Liver (tissue), 9 donors: ENCODE data around the gene ANKRD45. TPM values are rescaled to one million over a fixed set of nuclear protein-coding genes. Genes with fewer than 3 reads are reported as not detected.

Experiments
- DNase-seq: peaks from one replicate; pipeline ENCODE4 v3.0.0-alpha.2; 2017; ENCODE audit warnings: low spot score
- H3K27ac ChIP-seq, 2 donors: one replicate each; pipeline ENCODE4 v1.7.0; 2013; ENCODE audit warnings: inconsistent platforms in 2 of 2, low read length in 2 of 2, control low read depth in 1 of 2, low read depth in 1 of 2, mild to moderate bottlenecking in 1 of 2
- H3K27me3 ChIP-seq, 4 donors: one replicate each; pipeline versions ENCODE4 v1.6.1 to v1.7.0; 2013; ENCODE audit warnings: low read length in 3 of 4, inconsistent platforms in 1 of 4, mild to moderate bottlenecking in 1 of 4, moderate library complexity in 1 of 4; ENCODE audit not compliant: control insufficient read depth in 4 of 4, insufficient read depth in 4 of 4
- H3K36me3 ChIP-seq, 4 donors: one replicate each; pipeline versions ENCODE4 v1.6.1 to v1.7.0; 2013; ENCODE audit warnings: low read length in 3 of 4, mild to moderate bottlenecking in 3 of 4, low read depth in 1 of 4, moderate library complexity in 1 of 4; ENCODE audit not compliant: control insufficient read depth in 4 of 4, insufficient read depth in 3 of 4
- H3K4me1 ChIP-seq, 4 donors: one replicate each; pipeline versions ENCODE4 v1.6.1 to v1.7.0; 2013; ENCODE audit warnings: low read length in 3 of 4, mild to moderate bottlenecking in 3 of 4, moderate library complexity in 1 of 4; ENCODE audit not compliant: control insufficient read depth in 4 of 4, insufficient read depth in 4 of 4
- H3K4me3 ChIP-seq, 3 donors: one replicate each; pipeline versions ENCODE4 v1.6.1 to v1.7.0; 2013; ENCODE audit warnings: low read length in 3 of 3, control low read depth in 1 of 3, low read depth in 1 of 3, mild to moderate bottlenecking in 1 of 3
- H3K9ac ChIP-seq, 2 donors: one replicate each; pipeline ENCODE4 v1.7.0; 2013; ENCODE audit warnings: low read length in 2 of 2, mild to moderate bottlenecking in 2 of 2, moderate library complexity in 2 of 2, control low read depth in 1 of 2, low read depth in 1 of 2
- H3K9me3 ChIP-seq, 4 donors: one replicate each; pipeline versions ENCODE4 v1.6.1 to v1.7.0; 2013; ENCODE audit warnings: low read length in 3 of 4; ENCODE audit not compliant: control insufficient read depth in 4 of 4
- ATF3 ChIP-seq: IDR thresholded peaks from 2 replicates; pipeline ENCODE4 v1.6.1; 2016; ENCODE audit warnings: antibody characterized with exemption
- CTCF ChIP-seq: fragments of 150-350 bp; IDR thresholded peaks from 2 replicates; pipeline ENCODE4 v1.5.1; 2017; ENCODE audit warnings: improper control_type of control experiment, low read depth, low read length; ENCODE audit not compliant: missing input control
- EGR1 ChIP-seq, 2 donors: IDR thresholded peaks; 2 replicates each; pipeline ENCODE4 v1.6.1; 2016 to 2018; ENCODE audit warnings: antibody characterized with exemption in 2 of 2, low read depth in 2 of 2
- FOXA1 ChIP-seq: IDR thresholded peaks from 2 replicates; pipeline ENCODE4 v1.6.1; 2016; ENCODE audit warnings: antibody characterized with exemption
- FOXA2 ChIP-seq: IDR thresholded peaks from 2 replicates; pipeline ENCODE4 v1.6.1; 2016; ENCODE audit warnings: antibody characterized with exemption
- GABPA ChIP-seq, 2 donors: IDR thresholded peaks in 1 of 2; conservative IDR thresholded peaks in 1 of 2; 2 replicates each; pipeline ENCODE4 v1.6.1; 2016; ENCODE audit warnings: antibody characterized with exemption in 2 of 2, mild to moderate bottlenecking in 1 of 2, moderate library complexity in 1 of 2
- HNF4A ChIP-seq, 2 donors: conservative IDR thresholded peaks; 2 replicates each; pipeline ENCODE4 v1.6.1; 2016; ENCODE audit warnings: antibody characterized with exemption in 2 of 2, mild to moderate bottlenecking in 2 of 2
- HNF4G ChIP-seq: IDR thresholded peaks from 2 replicates; pipeline ENCODE4 v1.6.1; 2016; ENCODE audit warnings: antibody characterized with exemption
- JUND ChIP-seq, 2 donors: IDR thresholded peaks; 2 replicates each; pipeline ENCODE4 v1.6.1; 2016; ENCODE audit warnings: antibody characterized with exemption in 2 of 2
- MAX ChIP-seq: IDR thresholded peaks from 2 replicates; pipeline ENCODE4 v1.6.1; 2016; ENCODE audit warnings: antibody characterized with exemption
- NR2F2 ChIP-seq: IDR thresholded peaks from 2 replicates; pipeline ENCODE4 v1.6.1; 2016; ENCODE audit warnings: antibody characterized with exemption
- RAD21 ChIP-seq, 2 donors: IDR thresholded peaks; 2 replicates each; pipeline ENCODE4 v1.6.1; 2016; ENCODE audit warnings: antibody characterized with exemption in 2 of 2, mild to moderate bottlenecking in 2 of 2
- REST ChIP-seq: IDR thresholded peaks from 2 replicates; pipeline ENCODE4 v1.6.1; 2016; ENCODE audit warnings: antibody characterized with exemption, mild to moderate bottlenecking
- RXRA ChIP-seq, 2 donors: IDR thresholded peaks; 2 replicates each; pipeline ENCODE4 v1.6.1; 2017 to 2018; ENCODE audit warnings: antibody characterized with exemption in 2 of 2, mild to moderate bottlenecking in 1 of 2
- SP1 ChIP-seq: IDR thresholded peaks from 2 replicates; pipeline ENCODE4 v1.6.1; 2018; ENCODE audit warnings: antibody characterized with exemption, mild to moderate bottlenecking
- YY1 ChIP-seq: IDR thresholded peaks from 2 replicates; pipeline ENCODE4 v1.6.1; 2016; ENCODE audit warnings: antibody characterized with exemption, mild to moderate bottlenecking
- ZBTB33 ChIP-seq: IDR thresholded peaks from 2 replicates; pipeline ENCODE4 v1.6.1; 2016; ENCODE audit warnings: antibody characterized with exemption
- WGBS: extraction: QIAGEN DNeasy Blood & Tissue Kit; methylation state at CpG from one replicate; pipeline ENCODE4 v1.1.7; 2013; 5-methylcytosine and 5-hydroxymethylcytosine counted together
- polyA plus RNA-seq, 2 donors: library from polyadenylated mRNA; stranded (reverse) in 1 of 2; unstranded in 1 of 2; fragments of 200-250 nt in 1 of 2; fragments of >200 nt in 1 of 2; fragmentation: Nextera tagmentation in 1 of 2; extraction: Ambion mirVana in 1 of 2; gene quantifications; one replicate each; pipeline versions ENCODE4 v1.2.1 to v1.2.3, GENCODE V29; 2013 to 2015
- total RNA-seq, 2 donors: library from RNA; depleted of rRNA; stranded (reverse); fragments of >200 nt; gene quantifications; one replicate each; pipeline ENCODE4 v1.2.3, GENCODE V29; 2014
- donor health status: healthy.
- donor health status: healthy.
- donor health status: healthy.
- donor health status: healthy.
- donor health status: healthy.

The ANKRD45 gene
- total and polyA plus RNA-seq, 4 donors: not detected

- 85% methylated on average over 4 of the region's 4 CpGs for WGBS
- H3K4me3 ChIP-seq: no peak overlapping the region
- DNase-seq: no peak
- no peaks in the 10 kb centered on the region for H3K4me1 ChIP-seq
- H3K27me3 ChIP-seq: no peaks in the 10 kb centered on the region
- no peak overlapping the region for H3K9ac ChIP-seq
- no peak for TF ChIP-seq ZBTB33
- no peak for TF ChIP-seq JUND (IDR thresholded peaks at IDR 0.05)
- TF ChIP-seq CTCF: no peak
- no peak for TF ChIP-seq GABPA (IDR thresholded peaks at IDR 0.05 in 1 of 2, conservative IDR thresholded peaks at IDR 0.05 in 1 of 2)
- TF ChIP-seq ATF3: no peak
- no peak for TF ChIP-seq RXRA (IDR thresholded peaks at IDR 0.05)
- no peak for TF ChIP-seq FOXA1
- no peak for TF ChIP-seq EGR1 (IDR thresholded peaks at IDR 0.05; ENCODE audit: low read depth in 2 of 2)
- TF ChIP-seq YY1: no peak
- no peak for TF ChIP-seq REST
- TF ChIP-seq FOXA2: no peak
- no peak for TF ChIP-seq HNF4G
- no peaks in the 10 kb centered on the region for H3K36me3 ChIP-seq
- no peak overlapping the region for H3K27ac ChIP-seq
- H3K9me3 ChIP-seq: no peaks in the 10 kb centered on the region
Observed at GRCh38 chr1:173573596-173573995, 96.1 kb downstream of the ANKRD45 start.

GRCh38 chr1:173572201-173572873 lies 97.3 kb downstream of the ANKRD45 start:
- no peaks in the 10 kb centered on the region for H3K36me3 ChIP-seq
- no peaks in the 10 kb centered on the region for H3K27me3 ChIP-seq
- no peak for DNase-seq
- no peak overlapping the region for H3K27ac ChIP-seq
- H3K9me3 ChIP-seq: no peaks in the 10 kb centered on the region
- H3K4me1 ChIP-seq: no peaks in the 10 kb centered on the region
- H3K9ac ChIP-seq: no peak overlapping the region
- 93% methylated on average over 3 of the region's 3 CpGs for WGBS
- no peak overlapping the region for H3K4me3 ChIP-seq
- TF ChIP-seq FOXA1 (no peak), GABPA (IDR thresholded peaks at IDR 0.05 in 1 of 2, conservative IDR thresholded peaks at IDR 0.05 in 1 of 2) (no peak), RAD21 (IDR thresholded peaks at IDR 0.05) (no peak), EGR1 (IDR thresholded peaks at IDR 0.05; ENCODE audit: low read depth in 2 of 2) (no peak), JUND (IDR thresholded peaks at IDR 0.05) (no peak), MAX (no peak), ATF3 (no peak), SP1 (no peak), NR2F2 (no peak), CTCF (no peak), HNF4G (no peak), HNF4A (conservative IDR thresholded peaks at IDR 0.05) (no peak)
